GM21528 (cell line): Measurements from ENCODE around the gene CLDN12.
"Not testable (repeated sequence)": the region's sequence is repeated elsewhere in the genome, so short reads cannot be mapped to it uniquely, and the experiment has no call there.

Source experiments
- ATAC-seq: cut with Tn5 transposase; IDR thresholded peaks from one replicate; pipeline ENCODE4 v1.9.1; 2021; ENCODE audit warnings: mild to moderate bottlenecking, moderate library complexity; ENCODE audit not compliant: unreplicated experiment, low FRiP score

The CLDN12 gene

DNA sequence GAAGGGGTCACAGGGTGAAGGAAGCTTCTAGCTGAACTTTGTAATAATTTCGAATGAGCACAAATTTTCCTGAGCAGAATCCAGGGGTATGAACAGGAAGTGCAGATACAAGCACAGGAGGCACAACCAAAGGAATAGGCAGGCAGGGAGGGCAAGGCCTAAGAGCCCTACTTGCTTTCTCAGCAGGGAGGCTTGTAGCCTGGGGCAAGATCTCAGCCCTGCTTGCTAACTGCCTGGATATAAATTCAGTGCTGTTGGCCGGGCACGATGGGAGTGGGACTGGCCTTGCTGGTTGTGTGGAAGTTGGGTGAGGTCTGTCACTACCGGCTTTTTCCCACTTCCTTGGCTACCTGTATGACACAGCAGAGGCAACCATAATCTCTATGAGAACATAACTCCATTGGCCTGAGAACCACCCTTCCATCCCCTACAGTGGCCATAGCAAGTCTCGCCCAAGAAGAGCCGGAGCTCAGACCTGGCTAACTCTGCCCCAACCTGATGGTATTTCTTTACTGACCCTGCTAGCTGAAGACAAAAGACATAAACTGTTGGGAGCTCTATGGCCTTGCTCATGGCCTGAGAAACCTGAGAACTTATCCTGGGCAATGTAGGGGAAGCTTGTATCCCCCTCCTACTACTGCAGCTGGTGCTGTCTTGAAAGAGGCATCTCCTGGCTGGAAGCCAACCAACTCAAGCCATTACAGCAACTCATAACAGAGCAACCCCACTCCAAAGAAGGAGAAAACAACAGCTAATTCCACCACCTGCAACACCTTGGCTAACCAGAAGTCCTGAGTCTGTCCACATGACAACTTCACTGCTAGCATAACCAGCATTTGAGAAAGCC is 27.6 kb downstream of the CLDN12 start:
- no peak for ATAC-seq

GRCh38 chr7:90432752-90433151 is 29.5 kb downstream of the CLDN12 start:
- ATAC-seq, result no peak

GRCh38 chr7:90433221-90433620 is 30.0 kb downstream of the CLDN12 start:
- no peak for ATAC-seq

- ATAC-seq, result no peak
These were observed 42.4 kb downstream of the CLDN12 start for GRCh38 chr7:90445633-90446032.

GRCh38 chr7:90446137-90446899 is 43.1 kb downstream of the CLDN12 start:
- no peak for ATAC-seq

GRCh38 chr7:90453259-90453891 is 50.1 kb downstream of the CLDN12 start:
- ATAC-seq, result no peak

DNA sequence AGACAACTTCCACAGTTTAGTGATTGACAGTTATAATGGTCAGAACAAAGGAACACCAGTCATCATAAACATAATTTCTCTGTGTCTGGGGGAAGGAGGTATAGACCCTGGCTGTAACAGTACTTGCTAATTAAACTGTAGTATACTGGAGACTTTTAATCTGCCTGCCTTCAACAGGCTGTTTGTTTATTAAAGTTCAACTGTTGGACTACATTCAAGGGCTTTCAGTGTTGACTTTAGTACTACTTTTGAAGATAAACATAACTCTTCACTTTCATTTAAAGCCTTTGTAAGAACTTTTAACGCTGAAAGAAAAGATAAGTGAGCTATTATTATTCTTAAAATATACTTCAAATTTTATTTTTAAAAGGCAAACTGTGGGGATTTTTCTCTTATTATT is 50.7 kb downstream of the CLDN12 start:
- no peak for ATAC-seq

DNA sequence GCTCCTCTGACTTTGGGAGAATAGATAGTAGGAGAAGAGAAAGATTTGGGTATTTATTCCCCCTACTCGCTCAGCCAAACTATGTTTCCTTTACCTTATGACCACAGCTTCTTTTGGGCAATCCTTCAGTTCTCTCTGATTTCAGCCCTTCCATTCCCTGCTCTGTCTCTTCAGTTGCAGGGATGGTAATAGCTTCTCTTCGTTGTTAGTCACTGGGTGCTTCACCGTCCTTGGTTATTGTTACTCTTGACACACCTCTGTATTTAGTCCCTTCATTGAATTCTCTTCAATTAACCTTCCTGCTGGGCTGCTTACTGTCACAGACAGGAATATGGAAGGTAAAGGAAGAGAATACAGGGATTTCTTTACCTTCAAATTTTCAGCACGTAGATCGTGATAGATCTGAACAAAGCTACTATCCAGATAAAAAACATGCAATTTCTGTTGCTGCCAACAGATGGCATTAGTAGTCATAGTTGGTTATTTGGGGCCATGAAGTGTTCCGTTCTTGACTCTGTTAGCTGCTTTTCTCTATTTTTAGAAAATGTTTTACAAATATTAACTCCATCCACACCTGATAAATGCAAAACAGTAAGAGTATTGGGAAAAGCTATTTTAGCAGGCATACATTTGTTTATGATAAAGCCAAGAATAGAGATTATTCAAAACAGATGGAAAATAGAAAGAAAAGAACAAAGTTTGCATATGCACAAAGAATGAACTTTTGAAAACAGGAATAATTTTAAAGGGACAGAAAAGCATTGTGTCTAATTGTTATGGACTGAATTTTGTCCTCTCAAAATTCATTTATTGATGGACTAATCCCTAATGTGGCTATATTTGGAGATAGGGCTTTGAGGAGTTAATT is 52.1 kb downstream of the CLDN12 start:
- peak; percentile 88 for ATAC-seq

- no peak for ATAC-seq
These were observed 54.8 kb downstream of the CLDN12 start for GRCh38 chr7:90458104-90458503.

- no peak for ATAC-seq
These were observed 56.6 kb downstream of the CLDN12 start for GRCh38 chr7:90459888-90460287.

- no peak for ATAC-seq
These were observed 58.0 kb downstream of the CLDN12 start for GRCh38 chr7:90461219-90461618.

- ATAC-seq, result not testable (repeated sequence)
These were observed 59.9 kb downstream of the CLDN12 start for GRCh38 chr7:90463151-90463628.
